ENCODE measurements around the gene PTPN22. TPM values are rescaled to one million over a fixed set of nuclear protein-coding genes. Genes with fewer than 3 reads are reported as not detected.

The PTPN22 gene
- total RNA-seq, 2 experiments from 2014 or later, result 28.3 to 30.2 TPM

DNA sequence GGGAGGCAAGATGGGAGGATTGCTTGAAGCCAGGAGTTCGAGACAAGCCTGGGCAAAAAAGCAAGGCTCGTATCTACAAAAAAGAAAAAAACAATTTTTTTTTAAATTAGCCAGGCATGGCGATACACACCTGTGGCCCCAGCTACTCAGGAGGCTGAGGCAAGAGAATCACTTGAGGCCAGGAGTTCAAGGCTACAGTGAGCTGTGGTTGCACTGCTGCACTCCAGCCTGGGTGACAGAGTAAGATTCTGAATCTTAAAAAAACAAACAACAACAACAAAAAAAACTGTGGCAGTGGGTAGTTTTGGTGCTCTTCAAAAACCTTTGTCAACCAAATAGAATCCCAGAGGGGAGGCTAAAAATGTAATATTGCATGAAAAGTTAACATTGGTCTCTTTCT, 734 bp downstream of the PTPN22 start:
- no peaks in the 10 kb centered on the region for H3K27me3 Mint-ChIP-seq
- Histone ChIP-seq H3K4me1 (ENCODE audit: insufficient read depth, low read length) (peaks cover 38% of the 10 kb centered on the region), H3K27me3 (ENCODE audit: control insufficient read depth in 1 of 2, insufficient read depth in 2 of 2, low read length in 2 of 2) (no peaks in the 10 kb centered on the region), H3K36me3 (ENCODE audit: insufficient read depth, low read length) (peaks cover 3% of the 10 kb centered on the region), H3K4me3 (ENCODE audit: low read length) (peak overlapping the region; percentile 55), H3K9me3 (ENCODE audit: control insufficient read depth in 1 of 2, insufficient read depth in 1 of 2, low read length in 2 of 2) (no peaks in the 10 kb centered on the region), H3K27ac (ENCODE audit: low read depth in 1 of 2, low read length in 2 of 2) (peak overlapping the region in 1 of 2 donors; percentile 75)
- H3K9me3 Mint-ChIP-seq, result no peaks in the 10 kb centered on the region
- ChIA-PET POLR2A (interaction anchor here (1.1 to 2.3 kb wide), 4 partner anchors 11 to 59 kb away, joined by 3 to 12 read pairs (median 8); partner anchors contain the start of genes AP4B1 and BCL2L15), CTCF (interaction anchor here (1.0 to 3.4 kb wide), 3 partner anchors 22 to 59 kb away, joined by 4 to 15 read pairs (median 4); partner anchors contain the start of genes AP4B1, DCLRE1B and HIPK1)
- DNase-seq, result peak in 4 of 14 experiments; percentile 10 to 41 (median 26)
- TF ChIP-seq, protein P1, sequence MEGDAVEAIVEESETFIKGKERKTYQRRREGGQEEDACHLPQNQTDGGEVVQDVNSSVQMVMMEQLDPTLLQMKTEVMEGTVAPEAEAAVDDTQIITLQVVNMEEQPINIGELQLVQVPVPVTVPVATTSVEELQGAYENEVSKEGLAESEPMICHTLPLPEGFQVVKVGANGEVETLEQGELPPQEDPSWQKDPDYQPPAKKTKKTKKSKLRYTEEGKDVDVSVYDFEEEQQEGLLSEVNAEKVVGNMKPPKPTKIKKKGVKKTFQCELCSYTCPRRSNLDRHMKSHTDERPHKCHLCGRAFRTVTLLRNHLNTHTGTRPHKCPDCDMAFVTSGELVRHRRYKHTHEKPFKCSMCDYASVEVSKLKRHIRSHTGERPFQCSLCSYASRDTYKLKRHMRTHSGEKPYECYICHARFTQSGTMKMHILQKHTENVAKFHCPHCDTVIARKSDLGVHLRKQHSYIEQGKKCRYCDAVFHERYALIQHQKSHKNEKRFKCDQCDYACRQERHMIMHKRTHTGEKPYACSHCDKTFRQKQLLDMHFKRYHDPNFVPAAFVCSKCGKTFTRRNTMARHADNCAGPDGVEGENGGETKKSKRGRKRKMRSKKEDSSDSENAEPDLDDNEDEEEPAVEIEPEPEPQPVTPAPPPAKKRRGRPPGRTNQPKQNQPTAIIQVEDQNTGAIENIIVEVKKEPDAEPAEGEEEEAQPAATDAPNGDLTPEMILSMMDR (IDR thresholded peaks at IDR 0.05), result no peak
- ATAC-seq (ENCODE audit: poor library complexity), result no peak
- intact Hi-C loops (cut with DNase I, micrococcal nuclease), result loop anchor here (1.0 to 10.0 kb wide), 7 partner anchors 35 to 456 kb away; partner anchors contain the start of genes DCLRE1B (in 2 of the 2) and RSBN1 (in 1 of the 2)
- H3K4me1 Mint-ChIP-seq (ENCODE audit: low read depth), result peaks cover 78% of the 10 kb centered on the region
- H3K27ac Mint-ChIP-seq, result peak overlapping the region; percentile 94
- H3K4me3 Mint-ChIP-seq, result peak overlapping the region; percentile 75
- H3K36me3 Mint-ChIP-seq (ENCODE audit: low read depth), result peaks cover 23% of the 10 kb centered on the region

DNA sequence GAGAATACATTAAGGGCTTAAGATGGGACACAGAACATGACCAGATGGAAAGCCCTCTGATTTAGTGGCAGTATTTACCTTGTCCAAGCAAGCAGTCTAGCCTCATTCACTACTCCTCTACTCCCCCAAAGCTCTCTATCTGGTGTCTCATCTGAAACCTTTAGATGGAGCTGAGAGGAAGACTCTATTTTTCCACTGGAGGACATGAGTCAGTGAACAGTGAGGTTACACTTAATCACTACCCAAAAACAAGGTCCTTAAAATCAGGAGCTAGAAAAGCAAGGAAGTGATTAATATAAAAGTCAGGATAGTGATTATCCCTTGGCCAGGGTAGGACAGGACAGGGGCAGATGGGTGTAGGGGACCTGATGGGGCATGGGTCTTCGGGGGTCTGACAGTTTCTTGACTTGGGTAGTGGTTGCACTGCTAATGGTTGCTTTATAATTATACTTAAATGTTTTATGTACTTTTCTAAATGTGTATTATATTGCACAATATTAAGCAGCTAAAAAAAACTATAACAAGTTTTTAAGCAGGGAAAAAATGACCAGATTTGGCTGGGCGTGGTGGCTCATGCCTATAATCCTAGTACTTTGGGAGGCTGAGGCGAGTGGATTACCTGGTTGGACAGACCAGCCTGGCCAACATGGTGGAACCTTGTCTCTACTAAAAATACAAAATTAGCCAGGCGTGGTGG, 3.0 kb downstream of the PTPN22 start:
- peak overlapping the region; percentile 75 for H3K4me3 Mint-ChIP-seq
- DNase-seq (peak in 1 of 14 experiments; percentile 25), ATAC-seq (ENCODE audit: poor library complexity) (no peak)
- no peaks in the 10 kb centered on the region for H3K9me3 Mint-ChIP-seq
- Histone ChIP-seq H3K4me3 (ENCODE audit: low read length) (no peak overlapping the region), H3K4me1 (ENCODE audit: insufficient read depth, low read length) (peaks cover 35% of the 10 kb centered on the region), H3K36me3 (ENCODE audit: insufficient read depth, low read length) (peaks cover 10% of the 10 kb centered on the region), H3K27me3 (ENCODE audit: control insufficient read depth in 1 of 2, insufficient read depth in 2 of 2, low read length in 2 of 2) (no peaks in the 10 kb centered on the region), H3K27ac (ENCODE audit: low read depth in 1 of 2, low read length in 2 of 2) (no peak overlapping the region), H3K9me3 (ENCODE audit: control insufficient read depth in 1 of 2, insufficient read depth in 1 of 2, low read length in 2 of 2) (no peaks in the 10 kb centered on the region)
- POLR2A ChIA-PET, result interaction anchor here (0.7 to 2.3 kb wide), 5 partner anchors 9 to 70 kb away, joined by 3 to 8 read pairs (median 3); partner anchors contain the start of genes AP4B1 and RSBN1
- H3K27ac Mint-ChIP-seq, result peak overlapping the region; percentile 94
- intact Hi-C loops (cut with DNase I, micrococcal nuclease), result loop anchor here in 1 of 2 experiments (2.0 kb wide), 1 partner anchor 32 kb away; no protein-coding TSS in a partner anchor
- peaks cover 67% of the 10 kb centered on the region for H3K4me1 Mint-ChIP-seq (ENCODE audit: low read depth)
- CTCF ChIA-PET, result interaction anchor here (1.1 to 3.4 kb wide), 7 partner anchors 8 to 61 kb away, joined by 3 to 15 read pairs (median 4); partner anchors contain the start of genes AP4B1, DCLRE1B and HIPK1
- TF ChIP-seq, protein P1 (IDR thresholded peaks at IDR 0.05), result no peak
- peaks cover 42% of the 10 kb centered on the region for H3K36me3 Mint-ChIP-seq (ENCODE audit: low read depth)
- no peaks in the 10 kb centered on the region for H3K27me3 Mint-ChIP-seq

DNA sequence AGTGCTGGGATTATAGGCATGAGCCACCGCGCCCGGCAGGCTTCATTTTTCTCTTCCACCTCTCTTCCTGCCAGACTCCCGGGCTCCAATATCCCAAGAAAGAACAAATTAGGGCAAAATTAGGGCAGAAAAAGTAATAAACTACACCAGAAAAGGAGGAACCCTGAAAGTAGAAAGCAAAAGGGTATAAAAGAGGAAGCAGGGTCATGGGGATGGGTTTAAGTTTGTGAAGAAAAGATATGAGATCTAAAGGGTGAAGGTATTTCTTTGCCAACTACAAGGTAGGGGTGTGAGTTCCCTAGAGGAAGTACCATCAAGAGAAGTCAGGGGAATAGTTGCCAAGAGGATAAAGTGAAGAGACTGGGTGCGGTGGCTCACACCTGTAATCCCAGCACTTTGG, 9.9 kb downstream of the PTPN22 start:
- Histone ChIP-seq H3K27ac (ENCODE audit: low read depth in 1 of 2, low read length in 2 of 2) (no peak overlapping the region), H3K36me3 (ENCODE audit: insufficient read depth, low read length) (peaks cover 42% of the 10 kb centered on the region), H3K4me1 (ENCODE audit: insufficient read depth, low read length) (peaks cover 10% of the 10 kb centered on the region), H3K4me3 (ENCODE audit: low read length) (no peak overlapping the region), H3K27me3 (ENCODE audit: control insufficient read depth in 1 of 2, insufficient read depth in 2 of 2, low read length in 2 of 2) (no peaks in the 10 kb centered on the region), H3K9me3 (ENCODE audit: control insufficient read depth in 1 of 2, insufficient read depth in 1 of 2, low read length in 2 of 2) (no peaks in the 10 kb centered on the region)
- Mint-ChIP-seq H3K9me3 (no peaks in the 10 kb centered on the region), H3K27ac (no peak overlapping the region), H3K4me3 (no peak overlapping the region), H3K4me1 (ENCODE audit: low read depth) (peaks cover 59% of the 10 kb centered on the region), H3K36me3 (ENCODE audit: low read depth) (peaks cover 60% of the 10 kb centered on the region), H3K27me3 (no peaks in the 10 kb centered on the region)
- ATAC-seq (ENCODE audit: poor library complexity), result no peak
- TF ChIP-seq, protein P1 (IDR thresholded peaks at IDR 0.05), result no peak
- CTCF ChIA-PET, result no interaction called here
- intact Hi-C loops (cut with DNase I, micrococcal nuclease), result no loop called here
- POLR2A ChIA-PET, result interaction anchor here (2.0 kb wide), 1 partner anchor 11 kb away, joined by 6 read pairs; no protein-coding TSS in a partner anchor
- DNase-seq, result no peak
